Lung microvascular endothelial cell (primary cell): ENCODE data around the gene PNPLA2. TPM values are rescaled to one million over a fixed set of nuclear protein-coding genes. Genes with fewer than 3 reads are reported as not detected.

Source experiments
- DNase-seq, 2 donors: peaks; one replicate each; pipeline versions ENCODE4 v3.0.0 to v3.0.0-alpha.2; 2010; ENCODE audit warnings: low read depth in 2 of 2
- total RNA-seq: library from RNA; depleted of rRNA; stranded (reverse); fragments of >200 nt; gene quantifications from 2 replicates; pipeline ENCODE4 v1.2.1, GENCODE V29; 2014

Gene PNPLA2
- total RNA-seq, 1 donor from 2014 or later, result 50.6 TPM

- no peak for DNase-seq
Observed at GRCh38 chr11:858053-858761, 39.5 kb downstream of the PNPLA2 start.

GRCh38 chr11:858762-859339 lies 40.1 kb downstream of the PNPLA2 start:
- DNase-seq, result no peak

- DNase-seq, result peak; percentile 70 to 79
Observed at GRCh38 chr11:859394-860131, 40.8 kb downstream of the PNPLA2 start.

GRCh38 chr11:860234-861104 lies 41.8 kb downstream of the PNPLA2 start:
- DNase-seq, result no peak

GRCh38 chr11:861105-861479 lies 42.4 kb downstream of the PNPLA2 start:
- no peak for DNase-seq

- peak in 1 of 2 donors; percentile 40 for DNase-seq
Observed at GRCh38 chr11:862081-862661, 43.5 kb downstream of the PNPLA2 start.

GRCh38 chr11:862696-863022 lies 43.9 kb downstream of the PNPLA2 start:
- DNase-seq, result no peak

- DNase-seq, result no peak
Observed at GRCh38 chr11:863023-863909, 44.6 kb downstream of the PNPLA2 start.

- no peak for DNase-seq
Observed at GRCh38 chr11:863910-864827, 45.5 kb downstream of the PNPLA2 start.

GRCh38 chr11:864898-865297 lies 46.2 kb downstream of the PNPLA2 start:
- DNase-seq, result no peak

GRCh38 chr11:865462-866430 lies 47.0 kb downstream of the PNPLA2 start:
- no peak for DNase-seq

- DNase-seq, result no peak
Observed at GRCh38 chr11:866481-866880, 47.8 kb downstream of the PNPLA2 start.

GRCh38 chr11:867856-868358 lies 49.2 kb downstream of the PNPLA2 start:
- DNase-seq, result no peak

GRCh38 chr11:868394-868793 lies 49.7 kb downstream of the PNPLA2 start:
- no peak for DNase-seq

GRCh38 chr11:868802-869201 lies 50.1 kb downstream of the PNPLA2 start:
- DNase-seq, result no peak

GRCh38 chr11:869399-870126 lies 50.8 kb downstream of the PNPLA2 start:
- no peak for DNase-seq

- peak in 1 of 2 donors; percentile 24 for DNase-seq
Observed at GRCh38 chr11:870127-870413, 51.4 kb downstream of the PNPLA2 start.

GRCh38 chr11:870418-870817 lies 51.7 kb downstream of the PNPLA2 start:
- no peak for DNase-seq
